ENCODE measurements around the gene PDE4D. TPM values are rescaled to one million over a fixed set of nuclear protein-coding genes. Genes with fewer than 3 reads are reported as not detected.
"Not testable (repeated sequence)": the region's sequence is repeated elsewhere in the genome, so short reads cannot be mapped to it uniquely, and the experiment has no call there.

The PDE4D gene
- total RNA-seq, 4 donors from 2014 or later, result 14.7 to 36.3 (median 24.7) TPM

- intact Hi-C loops (cut with DNase I), result no loop called here
- Histone ChIP-seq H3K27ac (no peak overlapping the region), H3K36me3 (no peaks in the 10 kb centered on the region), H3K27me3 (no peaks in the 10 kb centered on the region), H3K9me3 (no peaks in the 10 kb centered on the region), H3K4me1 (no peaks in the 10 kb centered on the region), H3K4me3 (replicated peaks in 1 of 3) (no peak overlapping the region)
- TF ChIP-seq CTCF (IDR thresholded peaks at IDR 0.05), result no peak
- no peak for TF ChIP-seq POLR2A (IDR thresholded peaks at IDR 0.05)
- no peak for DNase-seq
Observed at GRCh38 chr5:59473611-59474010, 419.9 kb downstream of the PDE4D start.

- no peaks in the 10 kb centered on the region for H3K4me1 ChIP-seq
- WGBS, 2 donors, result 51 to 61% methylated on average over 1 of the region's 1 CpG
- TF ChIP-seq CTCF (IDR thresholded peaks at IDR 0.05) (no peak), POLR2A (IDR thresholded peaks at IDR 0.05) (no peak)
Observed at GRCh38 chr5:59471463-59471862, 422.1 kb downstream of the PDE4D start.

GRCh38 chr5:59467969-59468368 is 425.6 kb downstream of the PDE4D start:
- Histone ChIP-seq H3K4me3 (replicated peaks in 1 of 3) (no peak overlapping the region), H3K36me3 (no peaks in the 10 kb centered on the region), H3K4me1 (no peaks in the 10 kb centered on the region), H3K27me3 (no peaks in the 10 kb centered on the region), H3K27ac (no peak overlapping the region), H3K9me3 (no peaks in the 10 kb centered on the region)
- intact Hi-C loops (cut with DNase I), result no loop called here
- DNase-seq, result no peak
- no peak for TF ChIP-seq CTCF (IDR thresholded peaks at IDR 0.05)
- 92 to 93% methylated on average over 2 of the region's 2 CpGs for WGBS, 2 donors

More at GRCh38 chr5:59471463-59471862, 422.1 kb downstream of the PDE4D start:
- H3K9me3 ChIP-seq, result no peaks in the 10 kb centered on the region
- intact Hi-C loops (cut with DNase I), result no loop called here
- no peak overlapping the region for H3K27ac ChIP-seq
- H3K27me3 ChIP-seq, result no peaks in the 10 kb centered on the region
- no peak for DNase-seq
- H3K36me3 ChIP-seq, result no peaks in the 10 kb centered on the region
- no peak overlapping the region for H3K4me3 ChIP-seq (replicated peaks in 1 of 3)

- no peaks in the 10 kb centered on the region for H3K4me1 ChIP-seq
- H3K4me3 ChIP-seq (replicated peaks in 1 of 3), result no peak overlapping the region
- H3K9me3 ChIP-seq, result no peaks in the 10 kb centered on the region
- no peak for DNase-seq
- WGBS, 2 donors, result 72 to 81% methylated on average over 2 of the region's 2 CpGs
- intact Hi-C loops (cut with DNase I), result no loop called here
- H3K27ac ChIP-seq, result no peak overlapping the region
- no peaks in the 10 kb centered on the region for H3K36me3 ChIP-seq
- H3K27me3 ChIP-seq, result no peaks in the 10 kb centered on the region
- no peak for TF ChIP-seq POLR2A (IDR thresholded peaks at IDR 0.05)
- no peak for TF ChIP-seq CTCF (IDR thresholded peaks at IDR 0.05)
Observed at GRCh38 chr5:59466271-59466670, 427.3 kb downstream of the PDE4D start.

GRCh38 chr5:59464969-59465368 is 428.6 kb downstream of the PDE4D start:
- TF ChIP-seq POLR2A (IDR thresholded peaks at IDR 0.05) (no peak), CTCF (IDR thresholded peaks at IDR 0.05) (no peak)
- 95 to 96% methylated on average over 3 of the region's 3 CpGs for WGBS, 2 donors
- Histone ChIP-seq H3K4me1 (no peaks in the 10 kb centered on the region), H3K4me3 (replicated peaks in 1 of 3) (no peak overlapping the region), H3K27ac (no peak overlapping the region), H3K27me3 (no peaks in the 10 kb centered on the region), H3K36me3 (no peaks in the 10 kb centered on the region), H3K9me3 (no peaks in the 10 kb centered on the region)
- DNase-seq, result no peak
- intact Hi-C loops (cut with DNase I), result no loop called here

GRCh38 chr5:59463618-59464166 is 429.8 kb downstream of the PDE4D start:
- 56 to 61% methylated on average over 2 to 3 of the region's 4 CpGs for WGBS, 2 donors
- H3K4me3 ChIP-seq (replicated peaks in 1 of 3); H3K27me3 ChIP-seq; H3K36me3 ChIP-seq; H3K27ac ChIP-seq; intact Hi-C loops (cut with DNase I); H3K4me1 ChIP-seq; H3K9me3 ChIP-seq; DNase-seq: not testable (repeated sequence)
